ENCODE measurements around the gene RUFY2.

DNA sequence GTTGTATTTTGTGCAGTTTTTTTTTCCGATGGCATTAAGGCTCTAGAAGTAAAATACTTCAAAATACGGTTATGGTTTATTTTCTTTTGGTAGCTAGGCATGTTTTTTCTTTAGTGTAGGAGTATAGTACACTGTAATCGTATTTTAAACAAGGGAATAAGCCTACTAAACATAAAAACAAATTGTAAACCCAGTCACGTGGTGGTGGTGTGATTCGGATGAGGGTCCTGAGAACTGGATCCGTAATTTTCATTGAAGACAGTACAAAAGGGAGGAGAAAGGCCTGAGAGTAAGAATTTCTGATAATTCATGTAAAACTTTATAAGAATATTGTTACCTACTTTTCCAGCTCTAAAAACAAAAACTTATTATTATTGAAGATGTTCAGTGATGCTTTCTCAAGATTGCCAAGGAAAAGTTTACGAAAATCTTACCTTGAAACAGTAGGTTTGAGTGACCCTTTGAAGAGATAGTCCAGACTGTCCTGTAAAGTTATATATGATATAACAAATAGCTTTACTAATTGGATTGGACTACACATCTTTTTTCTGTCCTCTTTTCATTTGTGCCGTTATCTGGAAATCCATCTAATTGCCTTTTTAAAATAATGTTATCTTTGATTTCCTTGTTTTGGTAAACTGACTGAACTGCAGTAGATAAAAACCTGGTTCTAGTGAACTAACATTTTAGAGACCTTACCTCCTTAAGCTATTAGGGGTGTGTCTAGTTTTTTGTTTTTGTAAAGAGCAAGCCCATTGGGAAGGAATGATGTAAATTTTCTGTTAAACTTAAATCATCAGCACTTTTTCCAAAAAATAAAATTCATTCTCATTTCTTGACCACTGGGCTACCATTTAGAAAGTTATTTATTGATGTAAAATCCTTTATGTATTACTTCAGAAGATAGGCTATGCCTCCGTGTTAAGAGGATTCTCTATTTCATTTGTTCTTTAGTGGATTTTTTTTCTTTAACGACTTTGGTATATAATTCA lies 73.3 kb downstream of the RUFY2 start:
- TF ChIP-seq CTCF (IDR thresholded peaks at IDR 0.05) (no peak), POLR2A (IDR thresholded peaks at IDR 0.05) (no peak)

Data from lower leg skin (tissue), 3 donors.